Inflammatory macrophage treated with lipopolysaccharide for 1 hour (primary cell): ENCODE measurements around the gene NAPB.

ENCODE experiments used
- DNase-seq, 2 donors: peaks; one replicate each; pipeline ENCODE4 v3.0.0-alpha.2; 2020 to 2022

The NAPB gene

DNA sequence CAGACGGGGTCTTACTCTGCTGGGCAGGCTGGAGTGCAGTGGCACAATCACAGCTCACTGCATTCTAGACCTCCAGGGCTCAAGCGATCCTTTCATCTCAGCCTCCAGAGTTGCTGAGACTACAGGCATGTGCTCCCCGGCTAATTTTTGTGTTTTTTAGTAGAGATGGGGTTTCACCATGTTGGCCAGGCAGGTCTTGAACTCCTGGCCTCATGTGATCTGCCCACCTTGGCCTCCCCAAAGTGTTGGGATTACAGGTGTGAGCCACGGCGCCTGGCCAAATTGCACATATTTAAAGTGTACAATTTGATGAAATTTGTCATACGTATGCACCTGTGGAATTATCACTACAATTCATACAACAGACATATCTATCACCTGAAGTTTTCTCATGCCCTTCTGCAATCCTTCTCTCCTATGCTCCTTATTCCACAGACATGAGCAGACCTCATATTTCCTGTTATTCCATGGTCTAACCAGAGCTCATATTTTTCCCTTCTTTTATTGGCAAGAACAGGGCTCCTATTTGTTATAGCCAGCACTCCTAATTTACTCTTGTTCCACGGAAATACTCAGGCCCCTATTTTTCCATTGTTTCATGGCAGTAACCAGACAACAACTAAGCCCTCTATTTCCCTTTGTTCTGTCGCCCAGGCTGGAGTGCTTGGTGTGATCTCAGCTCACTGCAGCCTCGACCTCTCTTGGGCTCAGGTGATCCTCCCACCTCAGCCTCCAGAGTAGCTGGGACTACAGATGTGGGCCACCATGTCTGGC lies 16.0 kb upstream of the NAPB start:
- no peak for DNase-seq

DNA sequence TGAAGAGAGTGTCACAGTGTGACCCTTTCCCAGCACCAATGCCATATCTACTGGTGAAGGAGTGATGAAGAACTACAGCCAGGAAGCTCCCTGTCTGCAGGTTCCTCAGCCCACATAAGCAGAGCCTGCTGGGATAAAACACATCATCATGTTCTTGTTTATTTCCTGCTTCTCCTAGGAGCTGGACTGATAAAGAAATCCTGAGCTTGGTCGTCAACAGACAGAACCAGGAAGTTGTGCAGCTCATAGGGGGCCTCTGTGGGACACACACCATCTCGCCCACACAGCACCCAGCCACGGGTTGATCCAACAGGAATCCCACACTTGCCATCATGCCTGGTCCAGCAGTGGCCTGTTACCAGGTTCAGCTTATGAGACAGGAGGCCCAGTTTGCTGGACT lies 15.4 kb upstream of the NAPB start:
- no peak for DNase-seq

DNA sequence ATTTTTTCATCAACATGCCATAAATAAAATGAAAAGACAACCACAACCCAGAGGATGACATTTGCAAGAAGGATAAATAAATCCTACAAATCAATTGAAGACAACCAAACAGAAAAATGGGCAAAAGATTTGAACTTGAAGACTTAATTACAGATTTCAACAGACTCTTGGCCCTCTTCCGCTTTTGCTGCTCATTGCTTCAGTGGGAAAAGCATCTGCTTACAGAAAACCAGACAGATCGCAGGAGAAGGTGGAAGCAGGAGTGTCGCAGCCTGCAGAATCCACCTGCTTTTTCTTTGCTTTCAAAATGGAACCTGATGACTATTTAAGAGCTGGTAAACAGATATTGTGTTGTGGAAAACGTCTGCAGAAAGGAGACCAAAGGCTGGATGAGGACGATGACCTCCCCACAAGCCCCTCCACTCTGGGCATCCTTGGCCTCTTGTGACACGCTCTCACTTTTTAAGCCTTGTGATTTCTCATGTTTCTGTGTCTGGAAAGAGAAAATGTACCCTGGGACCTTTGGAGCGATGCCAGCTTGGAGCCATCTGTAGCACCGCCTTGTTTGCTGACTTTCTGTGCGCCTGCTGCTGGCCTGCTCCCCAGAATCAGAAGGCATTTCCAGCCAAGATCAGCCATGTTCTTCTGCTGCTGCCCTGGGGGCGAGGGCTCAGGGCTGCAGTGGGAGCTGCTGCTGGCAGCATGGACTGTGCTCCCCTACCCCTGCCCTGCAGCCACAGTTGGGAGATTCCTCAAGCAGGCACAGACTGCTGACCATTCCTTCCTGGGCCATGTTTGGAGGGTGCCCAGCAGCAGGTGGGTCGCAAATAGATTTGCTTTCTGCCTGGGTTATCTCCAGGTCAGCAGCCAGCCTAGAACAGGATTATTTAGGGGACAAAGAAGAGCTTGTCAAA lies 14.6 kb upstream of the NAPB start:
- DNase-seq, result no peak

DNA sequence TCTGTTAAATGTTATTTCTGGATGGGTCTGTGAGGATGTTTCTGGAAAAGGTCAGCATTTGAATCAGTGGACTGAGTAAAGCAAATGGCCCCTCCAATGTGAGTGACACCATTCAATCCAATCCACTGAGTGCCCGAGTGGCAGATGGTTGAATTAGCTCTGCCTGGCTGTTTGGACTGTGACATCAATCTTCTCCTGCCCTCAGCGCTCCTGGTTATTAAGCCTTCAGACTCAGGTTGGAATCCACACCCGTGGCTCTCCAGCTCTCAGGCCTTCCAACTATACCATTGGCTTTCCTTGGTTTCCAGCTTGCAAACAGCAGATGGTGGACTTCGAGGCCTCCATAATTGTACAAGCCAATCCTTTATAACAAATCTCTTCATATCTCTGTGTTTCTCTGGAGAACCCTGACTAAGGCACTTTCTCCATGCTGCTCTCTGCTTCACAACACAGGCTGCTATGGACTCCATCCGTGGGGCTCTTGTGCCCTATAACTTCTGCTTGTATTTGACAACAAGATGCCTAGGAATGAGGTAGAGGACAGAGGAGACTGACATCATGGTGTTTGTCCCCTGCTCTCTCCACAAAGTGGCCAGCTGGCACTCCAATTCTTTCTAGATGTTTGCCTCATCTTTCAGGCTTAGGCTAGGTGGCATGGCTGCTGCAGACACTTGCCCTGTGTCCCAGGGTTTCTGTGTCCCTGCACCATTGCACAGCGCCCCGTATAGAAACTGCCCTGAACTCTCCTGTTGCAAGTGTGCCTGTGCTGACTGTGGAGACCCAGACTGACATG lies 13.4 kb upstream of the NAPB start:
- DNase-seq, result no peak

DNA sequence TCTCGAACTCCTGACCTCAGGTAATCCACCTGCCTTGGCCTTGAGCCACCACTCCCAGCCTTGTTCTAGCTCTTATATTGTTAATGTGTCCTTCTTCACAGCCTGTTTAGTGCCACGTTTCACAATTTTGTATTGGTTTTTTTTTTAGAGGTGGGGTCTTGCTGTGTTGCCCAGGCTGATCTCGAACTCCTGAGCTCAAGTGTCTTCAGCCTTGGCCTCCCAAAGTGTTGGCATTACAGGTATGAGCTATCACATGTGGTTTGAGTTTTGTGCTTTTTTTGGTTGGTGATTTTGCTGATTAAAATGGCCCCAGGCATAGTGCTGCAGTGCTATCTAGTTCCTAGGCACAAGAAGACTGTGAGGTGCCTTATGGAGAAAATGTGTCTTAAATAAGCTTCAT lies 12.3 kb upstream of the NAPB start:
- no peak for DNase-seq

DNA sequence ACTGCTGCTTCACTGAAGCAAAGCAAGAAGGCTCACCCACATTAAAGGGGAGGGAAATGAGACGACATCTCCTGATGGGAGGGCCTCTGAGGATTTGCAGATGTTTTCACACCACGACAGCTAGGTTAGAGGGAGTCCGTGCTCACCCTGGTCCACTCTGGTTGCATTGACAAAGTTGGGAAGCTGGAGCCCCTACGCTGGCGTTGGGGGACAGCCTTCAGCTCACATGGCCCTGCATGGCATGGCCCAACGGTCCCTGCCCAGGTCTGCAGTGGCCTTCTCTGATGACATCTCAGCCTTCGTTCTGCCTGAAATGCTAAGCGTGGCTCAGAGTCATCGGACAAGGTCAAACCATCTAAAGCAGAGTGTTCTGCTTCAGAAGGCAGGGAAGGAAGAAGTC lies 3.8 kb upstream of the NAPB start:
- DNase-seq, result no peak

DNA sequence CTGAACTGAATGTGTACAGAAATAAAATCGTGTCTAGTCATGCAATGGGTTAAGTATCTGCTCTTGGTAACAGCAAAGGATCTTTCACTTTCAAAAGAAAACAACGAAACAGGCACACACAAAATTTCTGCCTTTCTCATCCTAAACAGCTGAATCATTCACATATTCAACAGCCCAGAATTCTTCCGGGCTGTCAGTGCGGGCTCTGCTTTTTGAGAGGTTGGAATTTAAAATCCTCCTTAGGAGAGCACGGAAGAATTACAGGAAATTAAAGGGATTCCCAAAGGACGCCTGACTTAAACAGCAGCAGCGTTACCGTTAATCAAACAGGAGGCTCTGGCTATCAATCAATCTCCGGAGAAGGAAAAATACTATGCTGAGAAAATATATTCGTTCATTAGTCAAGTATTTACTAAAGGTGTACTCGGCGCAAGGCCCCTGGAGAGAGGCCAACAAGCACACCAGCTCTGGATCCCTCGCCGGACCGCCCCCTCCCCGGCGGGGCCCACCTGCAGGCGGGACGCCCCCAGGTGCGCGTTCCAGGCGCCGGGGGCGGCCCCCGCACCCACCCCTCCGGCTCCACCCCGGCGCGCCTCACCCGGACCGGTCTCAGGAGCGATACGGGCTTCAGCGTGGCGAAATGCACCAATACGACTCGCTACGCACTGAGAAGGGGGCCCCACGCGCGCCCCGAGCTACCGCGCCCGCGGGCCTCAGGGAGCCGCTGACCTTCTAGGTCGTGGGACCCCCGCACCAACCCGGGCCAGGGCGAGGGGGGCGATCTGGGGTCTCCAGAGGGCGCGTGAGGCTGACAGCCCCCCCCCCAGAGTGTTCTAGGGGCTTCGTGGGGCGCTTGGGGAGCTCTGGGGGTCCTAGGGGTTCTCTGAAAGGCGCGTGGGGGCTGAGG lies 1.0 kb downstream of the NAPB start:
- peak; percentile 28 to 37 for DNase-seq

DNA sequence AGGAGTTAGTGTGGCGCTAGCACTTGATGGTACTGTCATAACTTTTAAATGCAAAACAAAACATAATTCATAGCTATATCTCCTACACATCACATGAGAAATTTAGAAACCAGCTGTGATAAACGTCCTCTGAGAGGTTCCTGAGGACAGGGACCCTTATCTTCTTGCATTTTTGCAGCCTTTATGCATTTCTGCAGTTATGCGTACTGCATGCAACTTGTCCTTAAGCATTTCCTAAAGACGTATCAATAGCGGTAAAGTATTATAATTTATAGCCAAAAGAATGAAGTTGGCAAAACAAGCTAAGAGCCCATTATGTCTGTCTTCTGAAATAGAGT lies 1.7 kb downstream of the NAPB start:
- no peak for DNase-seq

DNA sequence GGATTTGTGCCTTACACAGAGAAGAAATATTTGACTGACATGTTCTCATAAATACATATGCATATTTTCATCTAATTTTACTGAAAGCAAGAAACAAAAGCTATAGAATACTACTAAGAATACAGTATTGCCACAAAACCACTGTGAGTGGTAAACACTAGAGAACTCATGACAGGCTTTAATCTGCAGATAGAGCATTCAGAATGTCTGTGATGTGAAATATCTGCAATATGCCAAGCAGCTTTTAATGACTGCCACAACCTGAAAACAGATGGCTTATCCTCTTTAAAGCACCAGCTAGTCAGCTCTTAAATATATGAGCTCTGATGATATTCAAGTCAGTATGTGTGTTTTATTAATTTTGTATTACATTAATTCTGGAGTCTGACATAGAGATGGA lies 3.4 kb downstream of the NAPB start:
- DNase-seq, result no peak

DNA sequence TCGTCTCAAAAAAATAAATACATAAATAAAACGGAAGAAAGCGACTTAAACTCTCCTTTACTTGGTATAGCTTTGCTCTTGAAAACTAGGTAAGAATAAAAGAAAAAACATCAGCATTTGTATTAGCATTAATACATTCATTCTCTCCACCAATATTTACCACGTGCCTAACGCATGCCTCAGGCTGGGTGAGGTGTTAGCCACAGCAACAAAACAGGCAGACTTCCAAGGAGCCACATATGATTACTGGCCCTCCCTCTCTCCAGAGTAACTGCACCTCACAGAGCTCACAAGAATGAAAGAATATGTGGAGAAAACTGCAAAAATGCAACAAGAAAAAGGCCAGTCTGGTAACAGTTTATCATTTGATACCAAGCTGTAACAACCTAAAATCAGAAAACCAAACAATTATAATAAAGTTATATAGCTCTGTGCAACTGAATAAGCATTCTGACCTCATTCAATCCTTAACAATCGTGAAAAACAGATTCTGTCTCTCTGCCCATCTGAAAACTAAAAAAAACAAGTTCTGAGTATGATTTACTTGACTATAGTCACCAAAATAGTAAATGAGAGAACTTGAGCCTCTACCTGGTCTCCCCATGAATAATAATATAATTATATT lies 5.2 kb downstream of the NAPB start:
- no peak for DNase-seq

DNA sequence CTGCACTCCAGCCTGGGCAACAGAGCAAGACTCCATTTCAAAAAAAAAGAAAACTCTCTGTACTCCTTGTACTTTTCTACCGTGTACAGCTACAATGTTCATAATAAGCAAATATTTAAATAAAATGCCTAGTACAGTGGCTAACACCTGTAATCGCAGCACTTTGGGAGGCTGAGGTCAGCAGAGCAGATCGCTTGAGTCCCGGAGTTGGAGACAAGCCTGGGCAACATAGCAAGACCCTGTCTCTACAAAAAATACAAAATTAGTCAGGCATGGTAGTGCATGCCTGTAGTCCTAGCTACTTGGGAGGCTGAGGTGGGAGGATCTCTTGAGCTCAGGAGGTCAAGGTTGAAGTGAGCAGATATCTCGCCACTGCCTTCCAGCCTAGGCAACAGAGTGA lies 5.7 kb downstream of the NAPB start:
- no peak for DNase-seq

DNA sequence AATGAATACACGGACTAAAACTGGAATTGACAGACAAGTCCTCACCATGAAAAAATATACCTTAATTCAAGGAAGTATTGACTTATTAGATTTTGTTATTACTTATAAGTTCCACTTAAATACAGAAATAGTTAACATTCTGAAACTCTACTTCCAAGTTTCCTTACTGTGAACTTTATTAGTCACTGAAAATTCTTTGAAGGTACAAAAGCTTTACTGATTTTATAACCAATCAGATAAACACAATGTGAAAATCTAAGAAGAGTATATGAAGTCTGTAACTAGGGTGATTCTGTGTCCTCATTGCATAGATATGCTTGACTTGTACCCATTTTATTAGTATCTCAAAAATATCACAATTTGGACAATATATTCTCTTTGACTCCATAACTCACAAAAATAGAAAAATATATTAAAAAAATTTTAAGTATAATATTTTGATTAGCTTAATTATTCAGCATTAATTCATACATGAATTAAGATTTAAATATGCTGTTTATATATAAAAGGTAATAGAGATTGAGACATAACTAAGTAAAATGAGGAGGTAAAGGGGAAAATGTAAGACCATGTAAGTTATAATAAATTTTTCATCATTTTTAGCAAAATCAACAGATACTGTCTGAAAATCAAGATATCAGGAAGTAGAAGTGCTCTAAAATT lies 6.6 kb downstream of the NAPB start:
- DNase-seq, result no peak

DNA sequence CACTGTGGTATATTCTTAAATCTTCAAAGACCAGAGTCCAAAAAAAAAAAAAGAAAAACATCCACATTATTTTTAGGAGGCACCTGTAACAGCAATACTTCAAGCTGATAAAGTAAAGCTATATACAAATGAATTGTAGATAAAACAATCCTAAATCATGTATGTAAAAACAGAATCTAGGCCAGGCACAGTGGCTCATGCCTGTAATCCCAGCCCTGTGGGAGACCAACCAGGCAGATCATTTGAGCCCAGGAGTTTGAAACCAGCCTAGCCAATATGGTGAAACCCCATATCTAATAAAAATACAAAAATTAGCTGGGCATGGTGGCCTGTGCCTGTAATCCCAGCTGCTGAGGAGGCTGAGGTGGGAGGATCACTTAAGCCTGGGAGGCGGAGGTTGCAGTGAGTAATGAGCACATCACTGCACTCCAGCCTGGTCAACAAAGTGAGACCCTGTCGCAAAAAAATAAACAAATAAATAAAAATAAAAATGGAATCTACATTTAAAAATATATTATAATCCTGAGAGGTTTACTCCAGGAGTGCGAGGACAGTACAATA lies 7.3 kb downstream of the NAPB start:
- DNase-seq, result no peak

DNA sequence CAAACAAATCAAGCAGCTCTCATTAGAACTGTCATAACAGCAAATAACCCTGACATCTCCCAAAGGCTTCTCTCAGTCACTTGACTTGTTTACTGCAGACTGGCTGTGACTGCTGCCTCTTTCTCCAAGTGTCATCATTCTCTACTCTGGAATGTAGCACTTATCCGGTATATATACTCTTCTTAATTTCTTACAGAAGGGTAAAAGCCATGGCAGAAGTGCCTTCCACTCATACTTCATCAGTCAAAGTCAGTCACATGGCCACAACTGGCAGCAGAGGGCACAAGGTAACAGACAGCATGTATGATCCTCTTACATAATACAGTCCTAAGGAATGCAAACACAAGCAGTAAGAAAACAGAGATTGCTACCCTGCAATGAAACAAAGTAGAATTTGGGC lies 9.3 kb downstream of the NAPB start:
- peak in 1 of 2 donors; percentile 14 for DNase-seq

DNA sequence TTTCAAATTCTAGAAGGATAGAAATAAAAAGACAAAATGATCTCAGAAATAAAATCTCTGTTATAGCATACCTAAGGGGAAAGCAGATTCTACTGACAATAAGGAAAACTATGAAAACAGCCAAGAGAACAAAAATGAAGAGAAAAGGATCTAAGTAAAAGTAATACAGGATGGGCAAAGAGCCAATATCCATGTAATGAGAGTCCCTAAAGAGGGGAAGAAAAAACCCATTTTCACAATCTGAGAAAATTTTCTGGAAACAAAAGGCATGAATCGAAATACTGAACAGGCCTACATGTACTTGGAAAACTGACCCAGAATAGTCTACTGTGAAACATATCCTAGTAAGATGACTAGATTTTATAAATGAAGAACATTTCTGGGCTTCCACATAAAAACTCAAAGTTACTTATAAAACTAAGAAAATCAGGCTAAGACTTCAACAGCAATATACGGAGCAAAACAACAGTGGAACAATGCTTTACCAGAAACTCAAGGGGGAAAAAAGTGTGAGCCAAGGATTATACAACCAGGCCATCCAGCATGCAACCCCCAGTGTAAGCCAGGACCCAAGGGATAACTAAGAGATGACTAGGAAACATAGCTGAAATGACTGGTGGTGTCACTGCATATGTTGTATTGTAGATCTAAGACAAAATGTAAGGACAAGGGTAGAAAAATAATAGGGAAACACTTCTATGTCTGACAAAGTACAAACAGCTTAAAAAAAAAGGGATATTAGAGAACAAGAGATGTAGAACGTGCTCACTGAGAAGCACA lies 10.2 kb downstream of the NAPB start:
- DNase-seq, result peak in 1 of 2 donors; percentile 4

DNA sequence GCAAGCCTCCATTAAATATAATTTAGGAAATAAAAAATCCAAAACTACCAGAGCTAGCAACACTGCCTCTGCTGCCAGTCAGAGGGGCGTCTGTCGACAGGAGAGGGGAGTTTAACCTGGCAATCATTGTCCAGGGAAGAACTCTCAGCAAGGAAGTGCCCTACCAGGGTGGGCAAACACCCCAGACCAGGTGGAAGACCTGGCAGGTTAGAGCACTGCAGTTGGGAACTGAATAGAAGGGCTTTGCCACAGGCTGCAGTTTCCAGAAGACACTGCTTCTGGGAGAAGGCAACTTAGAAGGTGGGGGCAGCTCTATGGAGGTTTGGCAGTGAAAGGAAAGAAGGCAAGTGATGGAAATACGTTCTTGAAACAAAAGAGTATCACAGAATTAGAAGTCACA lies 11.5 kb downstream of the NAPB start:
- DNase-seq, result no peak

DNA sequence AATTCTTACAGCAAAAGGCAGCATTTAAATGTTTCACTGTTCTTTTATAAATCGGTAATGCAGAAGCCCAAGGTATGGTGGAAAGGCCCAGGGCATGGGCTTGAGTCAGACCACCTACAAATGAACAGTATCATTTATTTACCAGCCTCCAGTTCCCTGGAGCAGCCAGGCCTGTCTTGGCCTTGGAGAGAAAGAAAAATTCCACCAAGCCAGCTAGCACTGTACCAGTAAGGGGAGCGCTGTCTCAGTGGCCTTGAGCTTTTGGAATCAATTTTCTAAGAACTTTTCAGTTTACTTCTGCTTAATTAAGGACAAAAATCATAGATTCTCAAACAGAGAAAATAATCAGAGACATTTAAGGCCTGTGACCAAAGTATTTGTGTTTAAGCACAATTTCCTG lies 12.3 kb downstream of the NAPB start:
- DNase-seq, result no peak

DNA sequence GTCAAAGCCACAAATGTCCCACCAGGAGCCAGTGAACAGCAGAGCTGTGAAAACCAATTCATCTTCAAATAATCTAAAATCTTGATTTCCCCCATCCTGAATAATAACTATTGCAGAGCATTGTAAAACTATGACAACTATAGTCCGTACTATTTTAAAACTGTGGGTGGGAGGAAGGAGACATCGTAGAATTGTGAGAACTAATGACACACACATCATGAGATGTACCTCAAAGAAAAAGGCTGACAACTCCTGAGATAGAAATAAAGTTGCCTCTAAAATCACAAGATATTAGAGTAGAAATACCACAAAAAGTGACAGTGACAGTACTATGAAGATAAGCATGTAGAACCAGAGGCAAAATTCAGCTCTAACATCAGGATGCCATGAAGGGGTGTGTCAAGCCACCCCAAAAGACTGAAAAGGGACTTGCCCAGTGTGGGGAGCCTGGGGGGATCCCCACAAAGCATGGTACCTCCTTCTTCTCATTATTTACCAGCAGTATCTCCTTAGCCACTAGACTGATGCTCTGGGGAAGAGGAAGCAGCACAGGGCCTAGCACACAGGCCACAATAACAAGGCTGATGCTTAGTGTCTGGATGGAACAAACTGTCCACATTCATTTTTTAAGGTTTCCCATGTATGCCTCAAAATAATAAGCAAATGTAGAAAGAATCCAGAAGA lies 13.4 kb downstream of the NAPB start:
- DNase-seq, result peak; percentile 45 to 82

DNA sequence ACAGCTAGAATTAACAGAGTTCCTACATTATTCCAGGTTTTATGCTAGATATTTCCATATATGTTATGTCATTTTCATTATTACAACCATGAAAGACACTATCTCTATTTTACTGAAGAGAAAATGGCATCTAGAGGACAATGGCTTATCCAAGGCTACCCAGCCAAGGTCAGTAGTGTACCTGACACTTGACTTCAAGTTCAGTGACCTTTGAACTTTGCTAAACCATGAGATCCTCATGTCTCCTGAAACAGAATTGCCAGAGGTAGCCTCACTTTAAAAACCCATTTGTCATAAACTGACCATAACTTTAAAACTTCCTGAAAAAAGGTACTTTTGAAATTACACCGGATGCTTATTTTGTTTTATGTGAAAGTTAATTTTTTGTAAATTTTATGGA lies 14.4 kb downstream of the NAPB start:
- no peak for DNase-seq

DNA sequence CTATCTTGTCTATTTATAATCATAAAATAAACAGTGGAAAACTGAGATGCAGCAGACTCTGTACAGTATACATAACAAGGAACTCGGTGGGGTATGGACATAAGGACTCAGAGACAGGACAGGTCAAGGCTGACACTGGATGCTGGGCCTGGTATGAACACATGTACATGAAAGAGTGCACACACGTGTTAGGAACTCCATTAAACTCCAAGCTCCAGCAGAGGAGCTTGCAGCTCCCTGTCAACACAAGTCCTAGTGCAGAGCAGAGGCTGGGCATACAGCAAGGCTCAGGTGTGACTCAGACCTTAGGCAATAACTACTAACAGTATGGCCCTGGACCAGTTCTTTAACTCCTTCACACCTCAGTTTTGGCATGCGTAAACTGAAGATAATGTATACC lies 17.1 kb downstream of the NAPB start:
- DNase-seq, result no peak
